H9 (cell line): Measurements from ENCODE around the gene MACIR. TPM values are rescaled to one million over a fixed set of nuclear protein-coding genes. Genes with fewer than 3 reads are reported as not detected.

ENCODE experiments used
- DNase-seq: peaks from one replicate; pipeline ENCODE4 v3.0.0-alpha.2; 2017
- H2AFZ ChIP-seq: one replicate; pipeline ENCODE4 v1.6.1; 2013; ENCODE audit warnings: mild to moderate bottlenecking, low read length, control low read depth, moderate library complexity
- H2AK5ac ChIP-seq: 2 replicates; pipeline ENCODE4 v1.6.1; 2013; ENCODE audit warnings: low read length, control low read depth, mixed read lengths; ENCODE audit not compliant: insufficient read length
- H2BK120ac ChIP-seq: one replicate; pipeline ENCODE4 v1.6.1; 2013; ENCODE audit warnings: low read depth, mild to moderate bottlenecking, low read length, control low read depth, inconsistent platforms; ENCODE audit not compliant: poor library complexity, severe bottlenecking
- H2BK12ac ChIP-seq: 2 replicates; pipeline ENCODE4 v1.6.1; 2013; ENCODE audit warnings: low read length, control low read depth, mixed read lengths, low read depth; ENCODE audit not compliant: insufficient read length
- H2BK15ac ChIP-seq: 2 replicates; pipeline ENCODE4 v1.6.1; 2013; ENCODE audit warnings: low read depth, low read length, control low read depth
- H2BK20ac ChIP-seq: one replicate; pipeline ENCODE4 v1.6.1; 2013; ENCODE audit warnings: low read depth, mild to moderate bottlenecking, low read length, control low read depth, inconsistent platforms; ENCODE audit not compliant: poor library complexity, severe bottlenecking
- H2BK5ac ChIP-seq: 2 replicates; pipeline ENCODE4 v1.6.1; 2013; ENCODE audit warnings: low read length, control low read depth, mixed read lengths; ENCODE audit not compliant: insufficient read length
- H3K14ac ChIP-seq: 2 replicates; pipeline ENCODE4 v1.6.1; 2013; ENCODE audit warnings: low read length, control low read depth; ENCODE audit not compliant: insufficient read depth
- H3K18ac ChIP-seq: 2 replicates; pipeline ENCODE4 v1.6.1; 2013; ENCODE audit warnings: low read depth, mild to moderate bottlenecking, mixed read lengths, low read length, control low read depth; ENCODE audit not compliant: insufficient read length
- H3K23ac ChIP-seq: 2 replicates; pipeline ENCODE4 v1.6.1; 2013; ENCODE audit warnings: low read length, control low read depth, mixed read lengths, low read depth; ENCODE audit not compliant: insufficient read length
- H3K23me2 ChIP-seq: 2 replicates; pipeline ENCODE4 v1.6.1; 2013; ENCODE audit warnings: low read depth, mild to moderate bottlenecking, mixed read lengths, low read length, control low read depth; ENCODE audit not compliant: insufficient read length, poor library complexity, severe bottlenecking
- H3K27ac ChIP-seq: 2 replicates; pipeline ENCODE4 v1.5.1; 2013; ENCODE audit warnings: low read length, control low read depth, mixed read lengths, low read depth; ENCODE audit not compliant: insufficient read length
- H3K27me3 ChIP-seq: 2 replicates; pipeline ENCODE4 v1.6.1; 2013; ENCODE audit warnings: low read length, control low read depth, inconsistent platforms; ENCODE audit not compliant: insufficient read depth
- H3K4ac ChIP-seq: 2 replicates; pipeline ENCODE4 v1.6.1; 2013; ENCODE audit warnings: low read depth, mild to moderate bottlenecking, control low read depth, inconsistent platforms, low read length, moderate library complexity
- H3K4me1 ChIP-seq: 2 replicates; pipeline ENCODE4 v1.6.1; 2013; ENCODE audit warnings: low read length, control low read depth, inconsistent platforms; ENCODE audit not compliant: insufficient read depth
- H3K4me2 ChIP-seq: 2 replicates; pipeline ENCODE4 v1.6.1; 2013; ENCODE audit warnings: low read length, control low read depth, mixed read lengths; ENCODE audit not compliant: insufficient read length, insufficient read depth
- H3K56ac ChIP-seq: 2 replicates; pipeline ENCODE4 v1.6.1; 2013; ENCODE audit warnings: low read depth, mild to moderate bottlenecking, mixed read lengths, low read length, control low read depth; ENCODE audit not compliant: insufficient read length
- H3K79me1 ChIP-seq: 2 replicates; pipeline ENCODE4 v1.6.1; 2013; ENCODE audit warnings: low read depth, mild to moderate bottlenecking, moderate library complexity, low read length, control low read depth, inconsistent platforms; ENCODE audit not compliant: insufficient read depth, poor library complexity, severe bottlenecking
- H3K79me2 ChIP-seq: 2 replicates; pipeline ENCODE4 v1.6.1; 2013; ENCODE audit warnings: low read length, control low read depth, inconsistent platforms; ENCODE audit not compliant: insufficient read depth
- H3K9ac ChIP-seq: 2 replicates; pipeline ENCODE4 v1.6.1; 2013; ENCODE audit warnings: low read length, control low read depth, mixed read lengths; ENCODE audit not compliant: insufficient read length; ENCODE audit errors: extremely low read depth
- H3K9me3 ChIP-seq: one replicate; pipeline ENCODE4 v1.6.1; 2013; ENCODE audit warnings: low read depth, low read length, inconsistent platforms; ENCODE audit not compliant: control insufficient read depth
- H3T11ph ChIP-seq: one replicate; pipeline ENCODE4 v1.6.1; 2013; ENCODE audit warnings: mild to moderate bottlenecking, low read length, control low read depth, inconsistent platforms
- H4K20me1 ChIP-seq: one replicate; pipeline ENCODE4 v1.6.1; 2013; ENCODE audit not compliant: control insufficient read depth, insufficient read length, insufficient read depth
- H4K5ac ChIP-seq: 2 replicates; pipeline ENCODE4 v1.6.1; 2013; ENCODE audit warnings: low read depth, mild to moderate bottlenecking, mixed read lengths, low read length, control low read depth; ENCODE audit not compliant: insufficient read length
- H4K8ac ChIP-seq: replicated peaks from 2 replicates; pipeline ENCODE4 v1.6.1; 2013; ENCODE audit warnings: low read length, control low read depth, mixed read lengths, low read depth; ENCODE audit not compliant: insufficient read length
- H4K91ac ChIP-seq: 2 replicates; pipeline ENCODE4 v1.6.1; 2013; ENCODE audit warnings: low read depth, mild to moderate bottlenecking, moderate library complexity, mixed read lengths, low read length, control low read depth; ENCODE audit not compliant: insufficient read length
- H3K27ac Mint-ChIP-seq, 3 experiments: 2 replicates in 2 of 3; 3 replicates in 1 of 3; pipeline ENCODE4 v1.8.0; 2020 to 2021; ENCODE audit warnings: mixed read lengths in 3 of 3, mild to moderate bottlenecking in 1 of 3, moderate library complexity in 1 of 3
- H3K27me3 Mint-ChIP-seq: 2 replicates; pipeline ENCODE4 v1.8.0; 2021; ENCODE audit warnings: low read depth, mild to moderate bottlenecking, moderate library complexity, mixed read lengths
- H3K36me3 Mint-ChIP-seq, 3 experiments: 2 replicates in 2 of 3; 3 replicates in 1 of 3; pipeline ENCODE4 v1.8.0; 2020 to 2021; ENCODE audit warnings: low read depth in 3 of 3, mixed read lengths in 3 of 3; ENCODE audit not compliant: insufficient read depth in 1 of 3
- H3K4me1 Mint-ChIP-seq, 2 experiments: 2 replicates each; pipeline ENCODE4 v1.8.0; 2020; ENCODE audit warnings: mixed read lengths in 2 of 2
- H3K4me3 Mint-ChIP-seq, 2 experiments: 2 replicates in 1 of 2; 3 replicates in 1 of 2; pipeline ENCODE4 v1.8.0; 2020 to 2021; ENCODE audit warnings: mild to moderate bottlenecking in 2 of 2, mixed read lengths in 2 of 2, moderate library complexity in 1 of 2
- H3K9me3 Mint-ChIP-seq, 2 experiments: 2 replicates in 1 of 2; 3 replicates in 1 of 2; pipeline ENCODE4 v1.8.0; 2020; ENCODE audit warnings: mild to moderate bottlenecking in 2 of 2, mixed read lengths in 2 of 2, moderate library complexity in 1 of 2
- WGBS: extraction: QIAGEN DNeasy Blood & Tissue Kit; methylation state at CpG from one replicate; pipeline ENCODE4 v1.1.7; 2013; ENCODE audit warnings: missing lambda C conversion rate, low lambda C conversion rate, mixed read lengths; ENCODE audit not compliant: insufficient read length; ENCODE audit errors: extremely low coverage; 5-methylcytosine and 5-hydroxymethylcytosine counted together
- total RNA-seq: library from RNA; stranded (reverse); gene quantifications from 2 replicates; pipeline ENCODE4 v1.2.1, GENCODE V29; 2021
- TF ChIP-seq, protein P1 (sequence below): fragments of 200-600 bp; sonication (generic); conservative IDR thresholded peaks from 3 replicates; pipeline ENCODE4 v1.8.0; 2021; ENCODE audit warnings: antibody characterized with exemption, mild to moderate bottlenecking

The MACIR gene
- total RNA-seq, 1 experiment from 2014 or later = 11.7 TPM

DNA sequence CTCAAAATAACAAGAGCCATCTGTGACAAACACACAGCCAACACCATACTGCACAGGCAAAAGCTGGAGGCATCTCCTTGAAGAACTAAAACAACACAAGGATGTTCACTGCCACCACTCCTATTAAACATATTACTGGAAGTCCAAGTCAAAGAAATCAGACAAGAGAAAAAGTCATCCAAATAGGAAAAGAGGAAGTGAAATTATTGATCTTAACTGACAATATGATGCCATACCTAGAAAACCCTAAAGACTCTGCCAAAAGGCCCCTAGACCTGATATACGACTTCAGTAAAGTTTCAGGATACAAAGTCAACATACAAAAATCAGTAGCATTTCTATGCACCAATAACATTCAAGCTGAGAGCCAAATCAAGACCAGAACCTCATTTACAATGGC, 30.0 kb upstream of the MACIR start:
- Mint-ChIP-seq H3K4me3 (no peak overlapping the region), H3K36me3 (no peaks in the 10 kb centered on the region), H3K9me3 (no peaks in the 10 kb centered on the region), H3K27ac (no peak overlapping the region), H3K27me3 (no peaks in the 10 kb centered on the region; the same call in 1 of the 2 replicates), H3K4me1 (peaks cover 4% of the 10 kb centered on the region in 2 experiments; a peak in 2 of 4 replicates)
- no peak overlapping the region for H2AK5ac ChIP-seq
- WGBS = no CpG with 5 or more reads among the region's 1 CpG
- H4K8ac ChIP-seq = no peak overlapping the region
- no peak overlapping the region for H2BK20ac ChIP-seq
- H3K9me3 ChIP-seq = no peaks in the 10 kb centered on the region
- H3K27ac ChIP-seq = no peak overlapping the region
- H3K4me1 ChIP-seq = no peaks in the 10 kb centered on the region
- H4K91ac ChIP-seq = no peak overlapping the region
- H2BK5ac ChIP-seq = no peak overlapping the region
- H3K56ac ChIP-seq = no peak overlapping the region
- H2BK12ac ChIP-seq = no peak overlapping the region
- no peak overlapping the region for H3T11ph ChIP-seq
- H2BK120ac ChIP-seq = no peak overlapping the region
- no peak overlapping the region for H2AFZ ChIP-seq
- H3K23ac ChIP-seq = no peak overlapping the region
- no peak overlapping the region for H2BK15ac ChIP-seq
- H3K4me2 ChIP-seq = no peak overlapping the region
- no peaks in the 10 kb centered on the region for H3K79me2 ChIP-seq
- H3K23me2 ChIP-seq = no peaks in the 10 kb centered on the region
- no peak overlapping the region for H3K14ac ChIP-seq
- DNase-seq = no peak
- no peak overlapping the region for H3K18ac ChIP-seq
- H3K27me3 ChIP-seq = no peaks in the 10 kb centered on the region
- TF ChIP-seq, protein P1, sequence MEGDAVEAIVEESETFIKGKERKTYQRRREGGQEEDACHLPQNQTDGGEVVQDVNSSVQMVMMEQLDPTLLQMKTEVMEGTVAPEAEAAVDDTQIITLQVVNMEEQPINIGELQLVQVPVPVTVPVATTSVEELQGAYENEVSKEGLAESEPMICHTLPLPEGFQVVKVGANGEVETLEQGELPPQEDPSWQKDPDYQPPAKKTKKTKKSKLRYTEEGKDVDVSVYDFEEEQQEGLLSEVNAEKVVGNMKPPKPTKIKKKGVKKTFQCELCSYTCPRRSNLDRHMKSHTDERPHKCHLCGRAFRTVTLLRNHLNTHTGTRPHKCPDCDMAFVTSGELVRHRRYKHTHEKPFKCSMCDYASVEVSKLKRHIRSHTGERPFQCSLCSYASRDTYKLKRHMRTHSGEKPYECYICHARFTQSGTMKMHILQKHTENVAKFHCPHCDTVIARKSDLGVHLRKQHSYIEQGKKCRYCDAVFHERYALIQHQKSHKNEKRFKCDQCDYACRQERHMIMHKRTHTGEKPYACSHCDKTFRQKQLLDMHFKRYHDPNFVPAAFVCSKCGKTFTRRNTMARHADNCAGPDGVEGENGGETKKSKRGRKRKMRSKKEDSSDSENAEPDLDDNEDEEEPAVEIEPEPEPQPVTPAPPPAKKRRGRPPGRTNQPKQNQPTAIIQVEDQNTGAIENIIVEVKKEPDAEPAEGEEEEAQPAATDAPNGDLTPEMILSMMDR = no peak
- no peak overlapping the region for H3K4ac ChIP-seq
- H3K79me1 ChIP-seq = no peaks in the 10 kb centered on the region
- H4K20me1 ChIP-seq = no peaks in the 10 kb centered on the region
- H4K5ac ChIP-seq = no peak overlapping the region
- no peak overlapping the region for H3K9ac ChIP-seq
